ENCODE results near the gene PBRM1. TPM values are rescaled to one million over a fixed set of nuclear protein-coding genes. Genes with fewer than 3 reads are reported as not detected.

PBRM1 gene
- total and polyA plus RNA-seq, 2 donors (not counting 3 experiments of a cell fraction or from before 2014, with no cell fraction given), result 26.7 to 87.1 TPM

DNA sequence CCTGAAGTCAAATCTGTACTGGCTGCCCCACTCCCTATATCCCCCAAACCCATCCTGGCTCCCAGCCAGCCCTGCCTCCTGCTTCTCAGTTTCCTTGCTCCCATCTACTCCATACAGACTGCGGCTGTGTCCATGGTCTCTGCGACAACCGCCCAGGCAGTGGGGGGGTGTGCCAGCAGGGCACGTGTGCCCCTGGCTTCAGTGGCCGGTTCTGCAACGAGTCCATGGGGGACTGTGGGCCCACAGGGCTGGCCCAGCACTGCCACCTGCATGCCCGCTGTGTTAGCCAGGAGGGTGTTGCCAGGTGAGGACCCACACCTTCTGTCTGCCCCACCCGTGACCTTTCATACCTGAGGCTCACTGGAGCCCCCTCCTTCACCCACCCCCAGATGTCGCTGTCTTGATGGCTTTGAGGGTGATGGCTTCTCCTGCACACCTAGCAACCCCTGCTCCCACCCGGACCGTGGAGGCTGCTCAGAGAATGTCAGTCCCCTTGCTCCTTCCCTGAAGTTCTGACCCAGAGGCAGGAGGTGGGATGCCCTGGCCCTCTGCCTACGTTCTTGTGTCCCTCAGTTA, 175.9 kb downstream of the PBRM1 start:
- FAIRE-seq (no peak), DNase-seq (ENCODE audit: low read depth, low spot score) (no peak)
- H3K9me1 ChIP-seq (replicated peaks; ENCODE audit: control insufficient read depth, extremely low read depth, insufficient read depth, low read length), result no peaks in the 10 kb centered on the region
- H3K79me2 ChIP-seq (ENCODE audit: control insufficient read depth, insufficient read depth, low read length), result no peaks in the 10 kb centered on the region
- H2AFZ ChIP-seq (ENCODE audit: low read depth, low read length), result no peak overlapping the region
- peaks cover 10% of the 10 kb centered on the region for H3K4me1 ChIP-seq (ENCODE audit: control insufficient read depth, extremely low read depth, insufficient read depth, low read length)
- H3K27ac ChIP-seq (ENCODE audit: insufficient read depth, low read depth, low read length), result no peak overlapping the region
- dilution Hi-C loops (cut with MboI; ENCODE audit: extremely low pct_ligation_motif_present, low sequenced_read_pairs) (no loop called here), intact Hi-C loops (cut with micrococcal nuclease) (no loop called here)
- H3K4me3 ChIP-seq (replicated peaks in 1 of 3; ENCODE audit: insufficient read depth in 1 of 3, low read depth in 1 of 3, low read length in 3 of 3), result no peak overlapping the region
- TSS peak; percentile 4 for BruUV-seq (replicated peaks)
- TF ChIP-seq, protein P1, sequence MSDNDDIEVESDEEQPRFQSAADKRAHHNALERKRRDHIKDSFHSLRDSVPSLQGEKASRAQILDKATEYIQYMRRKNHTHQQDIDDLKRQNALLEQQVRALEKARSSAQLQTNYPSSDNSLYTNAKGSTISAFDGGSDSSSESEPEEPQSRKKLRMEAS (IDR thresholded peaks at IDR 0.05; ENCODE audit: insufficient read depth, insufficient read length), result no peak
- TF ChIP-seq EZH2 (IDR thresholded peaks at IDR 0.05; ENCODE audit: borderline replicate concordance, low read depth, low read length, severe bottlenecking) (no peak), JUN (IDR thresholded peaks at IDR 0.05; ENCODE audit: borderline replicate concordance, insufficient read depth, insufficient read length, low read depth) (no peak), POLR2A (IDR thresholded peaks at IDR 0.05; ENCODE audit: low read depth, low read length) (no peak), FOS (IDR thresholded peaks at IDR 0.05; ENCODE audit: borderline replicate concordance, insufficient read depth, low read length) (no peak), GATA2 (IDR thresholded peaks at IDR 0.05; ENCODE audit: insufficient read depth, insufficient read length, low read depth, low read length) (no peak), POLR2AphosphoS5 (IDR thresholded peaks at IDR 0.05; ENCODE audit: insufficient read depth, low read depth, low read length) (no peak), MYC (IDR thresholded peaks at IDR 0.05; ENCODE audit: low read depth, low read length) (no peak)
- TF ChIP-seq, protein P2, sequence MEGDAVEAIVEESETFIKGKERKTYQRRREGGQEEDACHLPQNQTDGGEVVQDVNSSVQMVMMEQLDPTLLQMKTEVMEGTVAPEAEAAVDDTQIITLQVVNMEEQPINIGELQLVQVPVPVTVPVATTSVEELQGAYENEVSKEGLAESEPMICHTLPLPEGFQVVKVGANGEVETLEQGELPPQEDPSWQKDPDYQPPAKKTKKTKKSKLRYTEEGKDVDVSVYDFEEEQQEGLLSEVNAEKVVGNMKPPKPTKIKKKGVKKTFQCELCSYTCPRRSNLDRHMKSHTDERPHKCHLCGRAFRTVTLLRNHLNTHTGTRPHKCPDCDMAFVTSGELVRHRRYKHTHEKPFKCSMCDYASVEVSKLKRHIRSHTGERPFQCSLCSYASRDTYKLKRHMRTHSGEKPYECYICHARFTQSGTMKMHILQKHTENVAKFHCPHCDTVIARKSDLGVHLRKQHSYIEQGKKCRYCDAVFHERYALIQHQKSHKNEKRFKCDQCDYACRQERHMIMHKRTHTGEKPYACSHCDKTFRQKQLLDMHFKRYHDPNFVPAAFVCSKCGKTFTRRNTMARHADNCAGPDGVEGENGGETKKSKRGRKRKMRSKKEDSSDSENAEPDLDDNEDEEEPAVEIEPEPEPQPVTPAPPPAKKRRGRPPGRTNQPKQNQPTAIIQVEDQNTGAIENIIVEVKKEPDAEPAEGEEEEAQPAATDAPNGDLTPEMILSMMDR (IDR thresholded peaks at IDR 0.05; ENCODE audit: extremely low read depth in 1 of 2, insufficient read depth in 1 of 2, low read depth in 1 of 2, low read length in 2 of 2), result no peak
- no peaks in the 10 kb centered on the region for H4K20me1 ChIP-seq (replicated peaks; ENCODE audit: control insufficient read depth, extremely low read depth, insufficient read depth, low read length)
- no peaks in the 10 kb centered on the region for H3K9me3 ChIP-seq (replicated peaks; ENCODE audit: control insufficient read depth, insufficient read depth, low read length)
- H3K4me2 ChIP-seq (ENCODE audit: insufficient read depth, low read length), result no peak overlapping the region
- H3K9ac ChIP-seq (replicated peaks; ENCODE audit: extremely low read depth, insufficient read depth, low read length), result no peak overlapping the region
- ChIA-PET CTCF (no interaction called here), POLR2A (no interaction called here)
- H3K36me3 ChIP-seq (ENCODE audit: control insufficient read depth in 2 of 2, extremely low read depth in 1 of 2, insufficient read depth in 2 of 2, low read length in 2 of 2), result peaks cover 30 to 88% of the 10 kb centered on the region in 2 experiments
- H3K27me3 ChIP-seq (ENCODE audit: control insufficient read depth in 2 of 2, insufficient read depth in 2 of 2, low read length in 2 of 2), result no peaks in the 10 kb centered on the region
